ENCODE results near the gene DEXI.
A peak's percentile ranks its signal among the peaks of the same experiment; 100 is the strongest.

DEXI gene

DNA sequence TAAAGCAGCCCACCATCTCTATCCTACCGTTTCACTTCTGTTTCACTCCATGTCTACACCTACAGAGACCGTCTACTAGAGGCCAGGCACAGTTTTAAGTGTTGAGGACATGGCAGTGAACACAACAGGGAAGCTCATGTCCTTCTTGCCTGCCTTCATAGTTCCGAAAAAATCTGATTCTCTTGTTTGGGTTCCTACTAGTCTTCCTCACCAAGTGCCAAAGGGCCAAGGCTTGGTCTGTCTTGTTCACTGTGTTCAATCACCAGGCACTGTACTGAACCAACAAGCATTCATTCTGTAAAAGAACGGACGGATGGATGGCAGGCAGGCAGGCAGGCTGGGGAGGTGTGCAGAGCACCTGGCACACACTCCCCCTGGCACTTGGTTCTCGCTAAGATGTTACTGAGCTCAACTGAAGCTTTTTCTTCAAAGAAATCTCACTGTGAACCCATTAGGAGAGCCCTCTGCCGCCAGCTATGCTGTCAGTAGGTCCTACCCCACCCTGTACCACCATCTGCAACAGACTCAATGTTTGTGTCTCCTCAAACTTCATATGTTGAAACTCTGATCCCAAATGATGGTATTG, 2.5 kb downstream of the DEXI start:
- Histone ChIP-seq H3K9me3 (ENCODE audit: insufficient read depth, low read length) (no peaks in the 10 kb centered on the region), H3K4me2 (ENCODE audit: low read depth, low read length, poor library complexity, severe bottlenecking) (peak overlapping the region; percentile 90), H3K27ac (ENCODE audit: low read depth, low read length) (no peak overlapping the region), H3K79me2 (ENCODE audit: insufficient read depth, low read length) (peaks cover 15% of the 10 kb centered on the region; the same call in 1 of the 2 replicates), H3K4me3 (ENCODE audit: insufficient read depth, low read length, poor library complexity, severe bottlenecking) (no peak overlapping the region), H3K27me3 (ENCODE audit: low read length) (no peaks in the 10 kb centered on the region), H3F3A (ENCODE audit: insufficient read depth) (peaks cover 12% of the 10 kb centered on the region; the same call in 1 of the 2 replicates), H3K9me2 (replicated peaks; ENCODE audit: insufficient read depth, low read length) (no peaks in the 10 kb centered on the region), H2AFZ (ENCODE audit: low read depth, low read length, severe bottlenecking) (no peak overlapping the region), H3K36me3 (ENCODE audit: low read length) (no peaks in the 10 kb centered on the region), H3K9ac (ENCODE audit: low read length) (peak overlapping the region; percentile 69; the same call in 1 of the 2 replicates), H4K20me1 (ENCODE audit: low read depth, low read length) (peaks cover 8% of the 10 kb centered on the region; the same call in 1 of the 2 replicates)
- no peak for TF ChIP-seq EZH2phosphoT487 (conservative IDR thresholded peaks at IDR 0.05; ENCODE audit: low read length)
- TF ChIP-seq, protein P1, sequence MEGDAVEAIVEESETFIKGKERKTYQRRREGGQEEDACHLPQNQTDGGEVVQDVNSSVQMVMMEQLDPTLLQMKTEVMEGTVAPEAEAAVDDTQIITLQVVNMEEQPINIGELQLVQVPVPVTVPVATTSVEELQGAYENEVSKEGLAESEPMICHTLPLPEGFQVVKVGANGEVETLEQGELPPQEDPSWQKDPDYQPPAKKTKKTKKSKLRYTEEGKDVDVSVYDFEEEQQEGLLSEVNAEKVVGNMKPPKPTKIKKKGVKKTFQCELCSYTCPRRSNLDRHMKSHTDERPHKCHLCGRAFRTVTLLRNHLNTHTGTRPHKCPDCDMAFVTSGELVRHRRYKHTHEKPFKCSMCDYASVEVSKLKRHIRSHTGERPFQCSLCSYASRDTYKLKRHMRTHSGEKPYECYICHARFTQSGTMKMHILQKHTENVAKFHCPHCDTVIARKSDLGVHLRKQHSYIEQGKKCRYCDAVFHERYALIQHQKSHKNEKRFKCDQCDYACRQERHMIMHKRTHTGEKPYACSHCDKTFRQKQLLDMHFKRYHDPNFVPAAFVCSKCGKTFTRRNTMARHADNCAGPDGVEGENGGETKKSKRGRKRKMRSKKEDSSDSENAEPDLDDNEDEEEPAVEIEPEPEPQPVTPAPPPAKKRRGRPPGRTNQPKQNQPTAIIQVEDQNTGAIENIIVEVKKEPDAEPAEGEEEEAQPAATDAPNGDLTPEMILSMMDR (IDR thresholded peaks at IDR 0.05; ENCODE audit: insufficient read depth, low read length, poor library complexity, severe bottlenecking): no peak

DNA sequence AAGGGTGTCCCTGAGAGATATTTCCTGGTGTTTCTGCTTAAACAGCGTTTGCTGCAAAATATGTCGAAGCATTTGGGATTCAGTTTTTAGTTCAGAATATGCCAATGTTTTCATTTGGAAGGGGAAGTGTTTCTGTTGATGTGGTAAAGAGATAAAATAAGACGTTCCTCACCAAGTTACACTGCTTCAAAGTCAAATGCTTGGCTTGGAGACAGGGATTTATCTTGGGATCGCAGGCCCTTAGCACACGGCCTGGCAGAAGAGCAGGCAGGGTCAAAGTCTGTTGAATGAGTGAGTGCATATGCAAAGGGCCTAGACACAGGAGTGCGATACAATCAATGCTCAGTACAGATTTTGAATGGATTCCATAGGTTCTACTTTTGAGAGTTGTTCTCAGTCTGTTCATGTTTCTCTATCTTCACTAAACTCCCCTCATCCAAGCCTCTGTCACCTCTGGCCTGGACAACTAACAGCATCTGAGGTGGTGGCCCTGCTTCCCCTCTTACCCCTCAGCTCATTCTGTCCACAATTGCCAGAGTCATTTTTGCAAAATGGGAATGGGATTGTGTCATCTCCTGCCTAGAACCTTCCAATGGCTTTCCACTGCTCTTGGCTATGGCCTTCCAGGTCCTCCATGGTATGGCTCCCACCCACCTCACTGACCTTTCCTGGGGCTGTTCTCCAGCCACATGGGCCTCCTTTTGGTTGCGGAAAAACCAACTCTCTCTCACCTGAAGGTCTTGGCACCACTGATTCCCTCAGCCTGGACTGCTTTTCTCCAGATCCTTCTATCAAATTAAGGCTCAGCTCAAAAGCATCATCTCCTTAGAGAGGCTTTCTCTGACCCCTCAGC, 3.2 kb downstream of the DEXI start:
- no peak overlapping the region for H2AFZ ChIP-seq (ENCODE audit: low read depth, low read length, severe bottlenecking)
- no peaks in the 10 kb centered on the region for H3K9me2 ChIP-seq (replicated peaks; ENCODE audit: insufficient read depth, low read length)
- peaks cover 15% of the 10 kb centered on the region; the same call in 1 of the 2 replicates for H3K79me2 ChIP-seq (ENCODE audit: insufficient read depth, low read length)
- no peaks in the 10 kb centered on the region for H3K9me3 ChIP-seq (ENCODE audit: insufficient read depth, low read length)
- no peaks in the 10 kb centered on the region for H3K36me3 ChIP-seq (ENCODE audit: low read length)
- H3K27me3 ChIP-seq (ENCODE audit: low read length): no peaks in the 10 kb centered on the region
- peak overlapping the region; percentile 90 for H3K4me2 ChIP-seq (ENCODE audit: low read depth, low read length, poor library complexity, severe bottlenecking)
- peaks cover 8% of the 10 kb centered on the region; the same call in 1 of the 2 replicates for H4K20me1 ChIP-seq (ENCODE audit: low read depth, low read length)
- H3K4me3 ChIP-seq (ENCODE audit: insufficient read depth, low read length, poor library complexity, severe bottlenecking): no peak overlapping the region
- no peak overlapping the region for H3K27ac ChIP-seq (ENCODE audit: low read depth, low read length)
- H3F3A ChIP-seq (ENCODE audit: insufficient read depth): peaks cover 12% of the 10 kb centered on the region; the same call in 1 of the 2 replicates
- no peak overlapping the region for H3K9ac ChIP-seq (ENCODE audit: low read length)
- TF ChIP-seq EZH2phosphoT487 (conservative IDR thresholded peaks at IDR 0.05; ENCODE audit: low read length): no peak
- TF ChIP-seq, protein P1 (IDR thresholded peaks at IDR 0.05; ENCODE audit: insufficient read depth, low read length, poor library complexity, severe bottlenecking): no peak

DNA sequence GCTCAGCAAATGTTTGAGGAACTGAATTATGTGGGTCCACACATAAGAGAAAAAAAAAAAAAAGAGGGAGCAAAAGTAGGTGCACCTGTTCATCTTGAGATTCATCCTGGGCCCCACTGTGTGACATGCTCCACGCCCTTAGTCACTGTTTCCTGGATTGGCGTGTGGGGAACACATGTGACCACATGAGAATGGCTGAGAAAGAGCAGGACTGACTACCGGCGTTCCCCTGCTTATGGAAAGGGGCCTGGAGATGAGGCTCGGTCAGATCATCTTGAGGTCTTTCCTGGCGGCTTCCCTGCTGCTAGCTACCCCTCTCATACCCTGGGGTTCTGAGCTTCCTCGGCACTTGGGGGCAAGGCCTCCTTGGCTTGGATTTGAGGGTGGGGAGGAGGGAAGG, 3.9 kb downstream of the DEXI start:
- Histone ChIP-seq H3K9me2 (replicated peaks; ENCODE audit: insufficient read depth, low read length) (no peaks in the 10 kb centered on the region), H3K9ac (ENCODE audit: low read length) (no peak overlapping the region), H2AFZ (ENCODE audit: low read depth, low read length, severe bottlenecking) (no peak overlapping the region), H3K27me3 (ENCODE audit: low read length) (no peaks in the 10 kb centered on the region), H3K27ac (ENCODE audit: low read depth, low read length) (no peak overlapping the region), H3K4me2 (ENCODE audit: low read depth, low read length, poor library complexity, severe bottlenecking) (no peak overlapping the region), H3K4me3 (ENCODE audit: insufficient read depth, low read length, poor library complexity, severe bottlenecking) (no peak overlapping the region), H3K36me3 (ENCODE audit: low read length) (no peaks in the 10 kb centered on the region), H3K79me2 (ENCODE audit: insufficient read depth, low read length) (peaks cover 15% of the 10 kb centered on the region; the same call in 1 of the 2 replicates), H3K9me3 (ENCODE audit: insufficient read depth, low read length) (no peaks in the 10 kb centered on the region), H3F3A (ENCODE audit: insufficient read depth) (peaks cover 7% of the 10 kb centered on the region; the same call in 1 of the 2 replicates), H4K20me1 (ENCODE audit: low read depth, low read length) (peaks cover 8% of the 10 kb centered on the region; the same call in 1 of the 2 replicates)
- TF ChIP-seq EZH2phosphoT487 (conservative IDR thresholded peaks at IDR 0.05; ENCODE audit: low read length): no peak
- TF ChIP-seq, protein P1 (IDR thresholded peaks at IDR 0.05; ENCODE audit: insufficient read depth, low read length, poor library complexity, severe bottlenecking): no peak
